Epithelial cell of esophagus (primary cell): Measurements from ENCODE around the gene GAS2L1.

ENCODE experiments used
- DNase-seq: peaks from one replicate; pipeline ENCODE4 v3.0.0; 2010; ENCODE audit warnings: low read depth
- H3K4me3 ChIP-seq: 2 replicates; pipeline ENCODE4 v1.5.1; 2011; ENCODE audit warnings: mild to moderate bottlenecking, low read length, control low read depth
- CTCF ChIP-seq: IDR thresholded peaks from 2 replicates; pipeline ENCODE4 v1.5.1; 2011; ENCODE audit warnings: low read depth, mild to moderate bottlenecking, low read length, control low read depth, inconsistent platforms; ENCODE audit not compliant: insufficient read depth; ENCODE audit errors: missing control alignments

The GAS2L1 gene

GRCh38 chr22:29306175-29306834 lies at the start of gene GAS2L1:
TSS of gene GAS2L1 (plus strand) at chr22:29306650. CDS start at chr22:29308106, 1,456 bp downstream.
- TF ChIP-seq CTCF = peak; percentile 51
- peak within 1 kb of the TSS; percentile 66 for H3K4me3 ChIP-seq
- DNase-seq = peak; percentile 82

DNA sequence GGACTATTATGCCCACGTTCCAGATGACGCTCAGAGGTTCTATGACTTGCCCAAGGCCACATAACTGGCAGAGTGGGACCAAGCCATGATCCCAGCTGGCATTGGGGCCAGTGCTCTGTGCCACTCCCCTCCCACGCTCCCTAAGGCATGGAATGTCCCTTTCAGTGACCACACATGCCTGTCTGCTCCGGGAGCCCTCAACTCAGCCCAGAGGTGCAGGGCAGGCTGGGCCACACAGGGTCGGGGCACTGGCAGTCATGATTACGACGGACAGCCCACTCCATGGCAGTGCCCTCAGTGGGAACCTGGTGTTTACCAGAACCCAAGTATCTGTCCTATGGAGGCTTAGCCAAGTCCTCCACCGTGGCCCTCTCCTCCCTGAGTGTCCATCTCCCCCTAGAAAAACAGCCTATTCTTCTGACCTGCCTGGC lies 48.7 kb upstream of the GAS2L1 start:
- no peak for DNase-seq
- no peak overlapping the region for H3K4me3 ChIP-seq
- no peak for TF ChIP-seq CTCF

- no peak for TF ChIP-seq CTCF
- no peak overlapping the region for H3K4me3 ChIP-seq
- DNase-seq = no peak
Observed at GRCh38 chr22:29258407-29259252, 47.8 kb upstream of the GAS2L1 start.

DNA sequence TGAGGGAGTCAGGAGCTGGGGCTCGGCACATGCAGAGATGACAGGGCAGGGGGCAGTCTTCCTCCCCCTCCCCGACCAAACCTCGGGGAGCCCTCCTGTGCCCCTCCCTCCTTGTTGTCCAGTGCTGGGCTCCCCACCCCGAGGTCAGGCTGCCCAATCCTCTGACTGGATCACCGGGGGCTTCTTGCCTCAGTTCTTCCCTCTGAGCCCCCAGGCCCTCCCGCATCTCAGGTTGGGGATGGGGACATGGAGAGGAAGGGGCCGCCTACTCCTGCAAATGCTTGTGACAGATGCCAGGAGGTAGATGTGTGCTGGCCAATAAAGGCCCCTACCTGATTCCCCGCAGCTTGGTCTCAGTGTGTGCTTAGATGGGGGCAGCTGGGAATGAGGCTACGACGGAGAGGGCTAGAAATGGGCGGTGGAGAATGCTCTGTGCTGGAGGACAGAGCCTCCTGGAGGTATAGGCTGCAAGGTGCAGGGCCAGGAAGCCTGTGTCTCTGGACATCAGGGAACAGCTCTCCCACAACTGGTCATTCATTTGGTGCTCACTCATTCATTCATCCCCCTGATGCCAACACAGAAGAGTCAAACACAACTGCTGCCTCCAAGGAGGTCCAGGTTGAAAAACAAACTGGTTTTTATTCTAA lies 47.1 kb upstream of the GAS2L1 start:
- peak; percentile 19 for TF ChIP-seq CTCF
- no peak for DNase-seq
- no peak overlapping the region for H3K4me3 ChIP-seq

DNA sequence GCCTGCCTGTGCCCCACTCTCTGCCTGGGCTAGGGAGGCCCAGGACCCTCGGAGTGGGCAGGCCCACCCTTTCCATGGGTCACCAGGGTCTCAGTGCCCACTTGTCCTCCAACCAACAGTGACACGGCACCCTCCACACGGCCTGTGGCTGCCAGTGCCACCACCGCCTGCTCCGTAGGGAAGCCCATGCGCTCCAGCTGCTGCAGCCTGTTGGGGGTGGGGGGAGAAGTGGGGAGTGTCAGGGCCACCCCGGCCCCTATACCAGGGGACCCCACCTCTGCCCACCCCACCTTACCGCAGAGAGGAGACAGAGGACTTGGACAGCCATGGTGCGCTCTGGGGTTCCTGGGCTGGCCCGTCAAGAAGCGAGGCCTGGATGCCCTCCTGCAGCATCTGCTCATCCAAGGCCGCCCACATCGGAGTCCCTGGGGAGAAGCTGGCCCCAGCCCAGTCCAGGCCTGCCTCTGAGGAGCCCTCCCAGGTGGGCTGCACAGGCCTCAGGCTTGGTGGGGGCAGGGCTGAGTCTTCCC lies 46.4 kb upstream of the GAS2L1 start:
- no peak overlapping the region for H3K4me3 ChIP-seq
- TF ChIP-seq CTCF = no peak
- DNase-seq = no peak

DNA sequence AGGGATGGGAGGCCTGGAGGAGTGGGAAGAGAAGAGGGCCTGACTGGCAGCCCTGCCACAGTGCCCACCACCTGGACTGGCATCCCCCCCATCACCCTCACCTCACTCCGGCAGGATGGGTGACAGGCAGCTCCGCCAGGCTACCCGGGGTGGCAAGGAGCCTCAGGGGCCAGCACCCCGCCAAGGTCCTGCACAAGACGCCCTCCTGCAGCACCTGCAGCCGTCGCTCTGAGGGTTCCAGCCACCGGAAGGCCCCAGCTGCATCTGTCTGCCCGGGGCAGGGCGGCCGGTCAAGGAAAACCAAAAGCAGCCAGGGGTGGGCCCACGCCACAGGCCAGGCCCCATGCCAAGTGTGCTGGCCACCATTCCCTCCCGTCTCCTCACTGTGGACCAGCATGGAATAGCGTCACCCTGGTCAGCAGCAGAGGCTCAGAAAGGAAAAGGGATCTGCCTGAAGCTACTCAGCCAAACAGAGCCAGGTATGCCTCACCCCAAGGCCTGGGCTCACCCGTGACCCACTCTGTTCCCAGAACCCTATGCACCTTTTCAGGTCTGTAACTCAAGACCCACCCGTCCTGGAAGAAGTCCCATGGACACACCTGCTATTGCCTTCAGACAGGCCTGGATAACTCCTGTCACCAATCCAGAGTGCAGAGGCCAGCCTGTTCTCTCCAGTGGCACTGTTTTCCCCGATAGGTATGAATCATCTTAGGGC lies 45.7 kb upstream of the GAS2L1 start:
- H3K4me3 ChIP-seq = no peak overlapping the region
- no peak for DNase-seq
- no peak for TF ChIP-seq CTCF
